HFFc6 (cell line): Measurements from ENCODE around the gene CLDN20. TPM values are rescaled to one million over a fixed set of nuclear protein-coding genes. Genes with fewer than 3 reads are reported as not detected.

ENCODE experiments used
- DNase-seq: peaks from one replicate; pipeline ENCODE4 v3.0.0-alpha.2; 2018
- H3K27ac Mint-ChIP-seq: 2 replicates; pipeline ENCODE4 v1.8.0; 2020; ENCODE audit warnings: mild to moderate bottlenecking, mixed read lengths
- H3K27me3 Mint-ChIP-seq: 2 replicates; pipeline ENCODE4 v1.8.0; 2021; ENCODE audit warnings: mild to moderate bottlenecking, moderate library complexity, mixed read lengths; ENCODE audit not compliant: insufficient read depth
- H3K36me3 Mint-ChIP-seq: 2 replicates; pipeline ENCODE4 v1.8.0; 2021; ENCODE audit warnings: low read depth, mixed read lengths
- H3K4me1 Mint-ChIP-seq: 2 replicates; pipeline ENCODE4 v1.8.0; 2020; ENCODE audit warnings: low read depth, mixed read lengths
- H3K4me3 Mint-ChIP-seq: 2 replicates; pipeline ENCODE4 v1.8.0; 2020; ENCODE audit warnings: mild to moderate bottlenecking, moderate library complexity, mixed read lengths
- H3K9me3 Mint-ChIP-seq: 2 replicates; pipeline ENCODE4 v1.8.0; 2020; ENCODE audit warnings: mild to moderate bottlenecking, mixed read lengths
- total RNA-seq, 6 experiments: library from RNA; stranded (reverse); fragmentation: NEBNext Ultra II Directional; extraction: Animal tissue kit (Norgen Biotek cat#: 25700); gene quantifications; 2 replicates in 1 of 6; 3 replicates in 5 of 6; pipeline ENCODE4 v1.2.3, GENCODE V29; 2021
- TF ChIP-seq, protein P1 (sequence below): fragments of 200-600 bp; sonication (generic); IDR thresholded peaks from 2 replicates; pipeline ENCODE4 v1.5.0; 2021; ENCODE audit warnings: antibody characterized with exemption, mild to moderate bottlenecking

CLDN20 gene
- total RNA-seq, 6 experiments from 2014 or later: not detected

DNA sequence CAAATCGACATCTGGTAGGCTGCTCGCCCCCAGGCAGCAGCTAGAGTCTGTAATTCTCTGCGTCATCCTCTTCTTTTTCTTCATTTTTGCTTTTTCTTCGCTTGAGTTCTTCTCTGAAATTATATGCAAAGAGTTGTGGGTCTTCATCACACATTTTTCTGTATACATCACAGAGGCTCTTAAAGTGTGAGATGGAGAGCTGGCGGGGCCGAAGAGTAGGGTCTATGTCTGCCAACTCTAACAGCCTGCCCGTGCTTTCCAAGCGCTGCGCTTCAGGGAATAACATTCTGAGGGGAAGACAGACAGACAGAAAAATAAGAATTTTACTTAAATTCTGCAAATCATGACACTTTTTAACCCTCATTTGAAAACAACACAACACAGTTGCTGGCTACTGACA lies 6.0 kb upstream of the CLDN20 start:
- no peak for DNase-seq
- Mint-ChIP-seq H3K9me3 (no peaks in the 10 kb centered on the region), H3K36me3 (peaks cover 31% of the 10 kb centered on the region), H3K4me3 (no peak overlapping the region), H3K4me1 (peaks cover 44% of the 10 kb centered on the region), H3K27me3 (peaks cover 4% of the 10 kb centered on the region; the same call in 1 of the 2 replicates), H3K27ac (no peak overlapping the region)
- TF ChIP-seq, protein P1, sequence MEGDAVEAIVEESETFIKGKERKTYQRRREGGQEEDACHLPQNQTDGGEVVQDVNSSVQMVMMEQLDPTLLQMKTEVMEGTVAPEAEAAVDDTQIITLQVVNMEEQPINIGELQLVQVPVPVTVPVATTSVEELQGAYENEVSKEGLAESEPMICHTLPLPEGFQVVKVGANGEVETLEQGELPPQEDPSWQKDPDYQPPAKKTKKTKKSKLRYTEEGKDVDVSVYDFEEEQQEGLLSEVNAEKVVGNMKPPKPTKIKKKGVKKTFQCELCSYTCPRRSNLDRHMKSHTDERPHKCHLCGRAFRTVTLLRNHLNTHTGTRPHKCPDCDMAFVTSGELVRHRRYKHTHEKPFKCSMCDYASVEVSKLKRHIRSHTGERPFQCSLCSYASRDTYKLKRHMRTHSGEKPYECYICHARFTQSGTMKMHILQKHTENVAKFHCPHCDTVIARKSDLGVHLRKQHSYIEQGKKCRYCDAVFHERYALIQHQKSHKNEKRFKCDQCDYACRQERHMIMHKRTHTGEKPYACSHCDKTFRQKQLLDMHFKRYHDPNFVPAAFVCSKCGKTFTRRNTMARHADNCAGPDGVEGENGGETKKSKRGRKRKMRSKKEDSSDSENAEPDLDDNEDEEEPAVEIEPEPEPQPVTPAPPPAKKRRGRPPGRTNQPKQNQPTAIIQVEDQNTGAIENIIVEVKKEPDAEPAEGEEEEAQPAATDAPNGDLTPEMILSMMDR: no peak

DNA sequence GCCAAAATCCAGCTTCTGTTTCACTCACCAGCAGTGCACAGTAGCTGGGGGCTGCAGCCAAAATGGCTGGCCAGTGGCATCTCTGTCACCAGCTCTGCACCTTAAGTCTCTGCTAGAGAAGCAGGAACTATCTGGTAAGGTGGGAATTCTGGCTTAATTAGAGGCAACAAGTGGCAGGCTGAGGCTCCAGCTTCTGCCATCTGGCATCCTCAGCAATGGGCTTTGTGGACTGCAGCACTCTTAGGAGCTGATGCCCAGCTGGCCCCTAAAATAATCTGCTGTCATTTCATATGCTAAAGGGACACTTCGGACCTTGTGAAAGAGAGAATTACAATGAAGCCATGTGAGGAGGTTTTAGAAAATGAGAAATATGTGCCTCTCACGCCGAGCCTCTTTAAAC lies 4.6 kb upstream of the CLDN20 start:
- Mint-ChIP-seq H3K9me3 (no peaks in the 10 kb centered on the region), H3K4me1 (peaks cover 40% of the 10 kb centered on the region), H3K27ac (no peak overlapping the region), H3K36me3 (peaks cover 28% of the 10 kb centered on the region), H3K27me3 (peaks cover 4% of the 10 kb centered on the region; the same call in 1 of the 2 replicates), H3K4me3 (no peak overlapping the region)
- no peak for DNase-seq
- TF ChIP-seq, protein P1: no peak

DNA sequence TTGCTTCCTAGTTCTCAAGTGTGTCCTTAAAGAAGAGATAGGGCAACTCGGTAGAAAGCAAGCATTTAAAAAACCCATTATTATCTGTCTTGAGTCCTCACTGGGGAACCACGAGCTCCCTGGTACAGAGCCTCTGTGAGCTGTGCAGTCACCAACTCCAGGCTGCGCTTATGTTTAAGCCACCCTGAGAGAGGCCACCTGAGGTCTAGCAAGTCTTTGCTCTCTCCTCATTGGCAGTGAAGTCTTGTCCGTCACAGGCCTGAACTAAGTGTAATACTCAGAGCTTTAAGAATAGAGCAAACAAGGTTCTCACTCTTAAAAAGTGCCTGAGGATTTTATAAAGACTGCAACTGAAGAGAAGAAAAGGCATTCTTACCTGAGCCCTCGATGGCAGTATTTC lies 3.9 kb upstream of the CLDN20 start:
- H3K27ac Mint-ChIP-seq: no peak overlapping the region
- no peak overlapping the region for H3K4me3 Mint-ChIP-seq
- no peaks in the 10 kb centered on the region for H3K9me3 Mint-ChIP-seq
- TF ChIP-seq, protein P1: no peak
- peaks cover 4% of the 10 kb centered on the region; the same call in 1 of the 2 replicates for H3K27me3 Mint-ChIP-seq
- DNase-seq: no peak
- H3K36me3 Mint-ChIP-seq: peaks cover 23% of the 10 kb centered on the region
- peaks cover 47% of the 10 kb centered on the region for H3K4me1 Mint-ChIP-seq

DNA sequence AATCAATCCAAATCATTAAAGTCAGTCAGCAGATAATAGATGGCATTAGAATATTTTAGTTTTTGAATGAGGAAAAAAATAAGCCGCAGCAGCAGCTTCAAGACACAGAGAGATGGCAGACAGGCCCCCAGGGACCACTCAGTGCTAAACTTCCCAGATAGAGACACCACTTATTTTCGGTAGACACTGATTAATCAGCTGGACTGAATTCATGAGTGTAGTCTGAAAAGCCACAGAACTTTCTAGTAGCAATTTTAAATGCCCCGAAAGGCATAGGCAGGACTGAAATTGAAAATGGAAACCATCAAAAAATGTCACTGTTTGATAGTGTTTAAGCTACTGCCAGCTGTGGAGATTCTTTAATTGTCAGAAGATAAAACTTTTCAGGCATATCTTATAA lies 3.1 kb upstream of the CLDN20 start:
- TF ChIP-seq, protein P1: no peak
- Mint-ChIP-seq H3K27me3 (peaks cover 4% of the 10 kb centered on the region; the same call in 1 of the 2 replicates), H3K4me3 (no peak overlapping the region), H3K4me1 (peaks cover 49% of the 10 kb centered on the region), H3K27ac (peak overlapping the region; percentile 10; the same call in 1 of the 2 replicates), H3K36me3 (peaks cover 22% of the 10 kb centered on the region), H3K9me3 (no peaks in the 10 kb centered on the region)
- no peak for DNase-seq

DNA sequence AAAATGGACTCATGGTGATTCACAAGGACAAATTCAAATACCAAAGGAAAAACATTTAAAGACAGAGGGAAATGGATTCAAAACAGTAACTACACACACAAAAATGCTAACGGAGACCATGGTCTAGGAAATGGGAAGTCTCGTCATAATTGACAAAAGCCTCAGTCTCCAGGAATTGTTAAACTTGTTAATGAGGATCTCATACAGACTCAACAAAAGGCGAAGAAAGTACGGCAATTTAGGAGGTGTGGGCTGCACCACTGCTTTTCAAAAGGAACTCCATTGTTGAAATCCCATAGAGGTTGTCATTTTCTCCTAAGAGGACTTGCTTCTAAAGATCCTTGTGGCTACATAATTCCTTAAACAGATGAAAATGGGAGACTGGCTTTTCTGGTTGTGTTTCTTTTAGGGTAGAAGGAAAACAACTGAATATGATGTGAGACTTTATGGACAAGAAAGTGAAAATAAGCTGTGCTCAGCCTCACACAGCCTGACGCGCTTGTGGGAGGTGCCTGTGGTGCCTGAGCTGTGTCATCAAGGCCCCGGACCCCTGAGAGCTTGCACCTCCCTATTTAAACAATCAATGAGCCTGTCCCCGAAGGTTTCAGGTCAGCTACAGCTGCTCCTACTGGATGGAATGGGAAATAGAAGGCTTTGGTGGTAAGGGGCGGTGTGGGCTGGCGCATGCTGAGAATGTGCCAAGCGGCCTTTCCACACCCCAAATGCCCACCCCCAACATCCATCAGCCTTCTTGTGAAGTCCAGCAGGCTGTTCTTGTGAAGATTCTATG lies 2.5 kb upstream of the CLDN20 start:
- Mint-ChIP-seq H3K36me3 (peaks cover 27% of the 10 kb centered on the region), H3K4me1 (peaks cover 47% of the 10 kb centered on the region), H3K9me3 (no peaks in the 10 kb centered on the region), H3K4me3 (no peak overlapping the region), H3K27me3 (peaks cover 4% of the 10 kb centered on the region; the same call in 1 of the 2 replicates), H3K27ac (peak overlapping the region; percentile 10; the same call in 1 of the 2 replicates)
- DNase-seq: no peak
- TF ChIP-seq, protein P1: peak; percentile 42
